MG63 (cell line): ENCODE measurements around the gene KRTAP5-4. TPM values are rescaled to one million over a fixed set of nuclear protein-coding genes. Genes with fewer than 3 reads are reported as not detected.
"Not testable (repeated sequence)": the region's sequence is repeated elsewhere in the genome, so short reads cannot be mapped to it uniquely, and the experiment has no call there.

Experiments used
- DNase-seq: peaks from one replicate; pipeline ENCODE4 v3.0.0-alpha.2; 2020
- H3K27me3 ChIP-seq: fragments of 250-450 bp; sonication (Bioruptor Pico); 2 replicates; pipeline ENCODE4 v1.5.1; 2020; ENCODE audit warnings: mild to moderate bottlenecking, moderate library complexity
- H3K36me3 ChIP-seq: fragments of 250-450 bp; sonication (Bioruptor Pico); 2 replicates; pipeline ENCODE4 v1.5.1; 2020; ENCODE audit warnings: mild to moderate bottlenecking, moderate library complexity
- H3K4me3 ChIP-seq: fragments of 250-450 bp; sonication (Bioruptor Pico); 2 replicates; pipeline ENCODE4 v1.5.1; 2020; ENCODE audit warnings: mild to moderate bottlenecking, moderate library complexity
- H3K9me3 ChIP-seq: fragments of 250-450 bp; sonication (Bioruptor Pico); 2 replicates; pipeline ENCODE4 v1.5.1; 2020; ENCODE audit warnings: mild to moderate bottlenecking, moderate library complexity
- total RNA-seq: library from RNA; depleted of rRNA; stranded (reverse); fragments of >200 nt; shearing (Covaris generic); gene quantifications from 2 replicates; pipeline ENCODE4 v1.2.3, GENCODE V29; 2014; ENCODE audit warnings: low replicate concordance; rRNA removed

Gene KRTAP5-4, protein sequence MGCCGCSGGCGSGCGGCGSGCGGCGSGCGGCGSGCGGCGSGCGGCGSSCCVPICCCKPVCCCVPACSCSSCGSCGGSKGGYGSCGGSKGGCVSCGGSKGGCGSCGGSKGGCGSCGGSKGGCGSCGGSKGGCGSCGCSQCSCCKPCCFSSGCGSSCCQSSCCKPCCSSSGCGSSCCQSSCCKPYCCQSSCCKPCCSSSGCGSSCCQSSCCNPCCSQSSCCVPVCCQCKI
- total RNA-seq: not detected in 2 replicates

DNA sequence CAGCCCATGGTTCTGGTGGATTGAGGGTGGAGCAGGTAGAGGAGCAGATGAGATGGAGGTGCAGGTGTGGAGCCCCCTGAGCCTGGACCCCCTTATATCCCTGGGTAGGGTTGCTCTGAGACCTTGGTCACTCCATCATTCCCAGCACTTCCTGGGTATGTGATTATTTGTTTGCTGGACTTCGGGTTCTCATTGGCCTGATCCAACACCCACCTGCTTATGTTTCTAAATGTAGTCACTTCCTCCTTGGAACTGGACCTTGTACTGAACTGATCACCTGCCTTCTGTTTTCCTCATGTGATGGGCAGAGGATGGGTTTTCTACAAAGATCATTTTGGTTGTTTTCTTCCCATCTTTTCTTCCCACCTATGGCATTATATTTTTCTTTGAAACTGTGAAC, at the start of gene KRTAP5-4:
Gene KRTAP5-4, minus strand, starts transcription at position 53 of the 400 bp plus-strand sequence. Its CDS starts 45 bp downstream, at position 8.
- Histone ChIP-seq H3K4me3 (no peak within 1 kb of the TSS), H3K9me3 (no peaks in the 10 kb centered on the region), H3K27me3 (peaks cover 9% of the 10 kb centered on the region; the same call in 1 of the 2 replicates), H3K36me3 (no peaks in the 10 kb centered on the region)
- DNase-seq: no peak

DNA sequence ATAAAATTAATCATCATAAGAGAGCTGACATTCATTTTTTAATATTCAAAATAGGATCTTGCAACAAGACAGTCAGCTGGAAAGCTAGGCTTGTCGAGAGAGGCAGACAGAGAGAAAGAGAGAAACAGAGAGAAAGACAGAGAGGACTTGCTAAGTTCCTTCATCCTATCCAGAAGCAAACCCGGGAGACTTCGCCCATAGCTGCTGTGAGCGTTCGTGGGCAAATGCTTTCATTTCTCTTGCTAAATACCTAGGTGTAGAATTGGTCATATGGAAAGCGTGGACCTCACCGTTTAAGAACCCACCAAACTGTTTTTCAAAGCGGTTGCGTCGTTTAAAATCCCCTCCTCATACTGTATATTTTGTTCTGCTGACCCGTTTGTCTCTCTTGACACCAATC, 49.7 kb upstream of the KRTAP5-4 start:
- Histone ChIP-seq H3K4me3 (no peak overlapping the region), H3K9me3 (no peaks in the 10 kb centered on the region), H3K27me3 (peaks cover 40% of the 10 kb centered on the region), H3K36me3 (no peaks in the 10 kb centered on the region)
- DNase-seq: no peak

DNA sequence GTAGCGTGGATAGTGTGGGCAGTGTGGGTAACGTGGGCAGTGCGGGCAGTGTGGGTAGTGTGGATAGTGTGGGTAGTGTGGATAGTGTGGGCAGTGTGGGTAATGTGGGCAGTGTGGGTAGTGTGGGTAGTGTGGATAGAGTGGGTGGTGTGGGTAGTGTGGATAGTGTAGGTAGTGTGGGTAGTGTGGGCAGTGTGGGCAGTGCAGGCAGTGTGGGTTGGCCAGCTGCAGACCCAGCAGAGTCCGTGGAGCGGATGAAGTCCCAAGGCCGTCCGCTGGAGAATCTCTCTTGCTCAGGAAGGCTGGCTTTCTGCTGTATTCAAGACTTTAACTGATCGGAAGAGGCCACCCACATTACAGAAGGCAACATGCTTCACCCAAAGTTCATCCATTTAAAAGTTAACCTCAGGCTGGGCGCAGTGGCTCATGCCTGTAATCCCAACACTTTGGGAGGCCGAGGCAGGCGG, 49.0 kb upstream of the KRTAP5-4 start:
- Histone ChIP-seq H3K27me3 (peaks cover 33% of the 10 kb centered on the region), H3K9me3 (no peaks in the 10 kb centered on the region), H3K36me3 (no peaks in the 10 kb centered on the region), H3K4me3 (no peak overlapping the region)
- no peak for DNase-seq

DNA sequence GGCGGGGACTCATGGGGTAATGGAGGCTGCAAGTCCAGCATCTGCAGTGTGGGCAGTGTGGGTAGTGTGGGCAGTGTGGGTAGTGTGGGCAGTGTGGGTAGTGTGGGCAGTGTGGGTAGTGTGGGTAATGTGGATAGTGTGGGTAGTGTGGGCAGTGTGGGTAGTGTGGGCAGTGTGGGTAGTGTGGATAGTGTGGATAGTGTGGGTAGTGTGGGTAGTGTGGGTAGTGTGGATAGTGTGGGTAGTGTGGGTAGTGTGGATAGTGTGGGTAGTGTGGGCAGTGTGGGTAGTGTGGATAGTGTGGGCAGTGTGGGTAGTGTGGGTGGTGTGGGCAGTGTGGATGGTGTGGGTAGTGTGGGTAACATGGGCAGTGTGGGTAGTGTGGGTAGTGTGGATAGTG, 48.5 kb upstream of the KRTAP5-4 start:
- not testable (repeated sequence) for H3K4me3 ChIP-seq, DNase-seq, H3K9me3 ChIP-seq, H3K36me3 ChIP-seq
- peaks cover 32% of the 10 kb centered on the region for H3K27me3 ChIP-seq

DNA sequence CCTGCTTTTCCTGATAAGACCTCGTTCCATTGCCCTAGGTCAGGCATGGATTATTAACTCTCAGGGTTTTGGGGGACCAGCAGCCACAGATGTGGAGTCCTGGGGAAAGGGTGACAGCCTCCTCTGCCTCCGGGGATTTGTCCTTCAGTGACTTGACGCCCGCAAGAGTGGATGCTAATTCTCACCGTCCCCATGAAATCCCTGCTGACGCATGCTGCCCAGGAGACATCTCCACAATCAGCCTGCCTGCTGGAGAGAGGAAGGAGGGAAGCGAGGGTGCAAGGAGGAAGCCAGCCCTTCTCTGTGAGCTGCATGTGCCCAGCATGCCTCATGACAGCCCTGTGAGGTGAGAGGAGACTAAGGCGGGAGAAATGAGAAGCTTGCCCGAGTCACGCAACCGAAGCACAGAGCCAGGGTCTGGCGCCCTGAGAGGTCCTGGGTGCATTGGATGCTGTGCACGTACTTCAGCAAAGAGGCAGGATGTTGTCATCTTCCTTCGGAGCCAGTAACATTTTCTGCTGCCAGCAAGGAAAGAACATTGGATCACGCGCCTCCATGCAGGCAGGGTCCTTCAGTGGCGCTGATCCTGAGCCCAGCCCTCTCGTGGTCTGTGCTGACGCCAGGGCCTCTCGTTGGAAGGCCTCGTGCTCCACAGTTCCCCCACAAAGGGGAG, 47.7 kb upstream of the KRTAP5-4 start:
- Histone ChIP-seq H3K27me3 (peaks cover 32% of the 10 kb centered on the region), H3K36me3 (no peaks in the 10 kb centered on the region), H3K4me3 (no peak overlapping the region), H3K9me3 (no peaks in the 10 kb centered on the region)
- peak; percentile 18 for DNase-seq

DNA sequence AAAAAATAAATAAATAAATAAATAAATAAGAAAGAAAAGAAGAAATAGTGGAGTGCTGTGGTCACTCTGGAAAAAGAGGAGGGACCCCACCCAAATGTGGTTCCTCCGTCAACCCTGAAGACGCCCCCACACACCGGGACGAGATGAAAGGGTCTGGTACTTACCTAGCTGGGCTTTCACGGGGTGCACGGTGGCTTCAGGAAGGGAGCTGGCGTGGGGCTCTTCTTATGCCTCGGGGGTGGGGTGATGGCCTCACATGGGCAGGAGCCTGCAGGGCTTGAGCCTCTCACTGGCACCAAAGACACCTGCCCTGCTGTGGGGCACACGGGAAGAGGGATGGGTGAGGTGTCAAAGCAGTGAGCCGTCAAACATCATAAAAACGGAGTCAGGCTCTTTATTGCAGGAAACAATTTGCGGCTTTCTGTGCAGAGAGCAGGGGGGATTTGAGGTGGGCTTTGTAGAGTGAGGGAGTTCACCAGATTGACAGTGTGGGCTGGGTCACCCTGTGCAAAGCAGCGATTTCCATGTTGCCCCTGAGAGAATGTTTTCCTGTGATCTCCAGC, 47.1 kb upstream of the KRTAP5-4 start:
- Histone ChIP-seq H3K27me3 (peaks cover 28% of the 10 kb centered on the region), H3K4me3 (no peak overlapping the region), H3K9me3 (no peaks in the 10 kb centered on the region), H3K36me3 (no peaks in the 10 kb centered on the region)
- no peak for DNase-seq

DNA sequence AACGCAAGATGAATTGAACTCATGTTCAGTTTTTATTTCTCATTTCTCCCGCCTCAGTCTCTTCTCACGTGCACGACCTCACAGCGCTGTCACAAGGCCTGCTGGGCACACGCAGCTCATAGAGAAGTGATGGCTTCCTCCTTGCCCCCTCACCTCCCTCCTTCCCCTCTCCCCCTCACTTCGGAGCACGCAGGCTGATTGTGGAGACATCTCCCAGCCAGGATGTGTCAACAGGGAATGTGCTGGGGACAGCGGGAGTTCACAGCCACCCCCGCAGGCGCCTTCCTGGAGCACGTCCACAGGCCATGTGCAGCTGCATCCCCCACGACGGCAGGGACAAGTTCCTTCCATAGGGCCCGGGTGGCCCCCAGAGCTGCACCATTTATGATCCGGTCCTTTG, 46.0 kb upstream of the KRTAP5-4 start:
- no peak for DNase-seq
- peaks cover 18% of the 10 kb centered on the region for H3K27me3 ChIP-seq
- no peaks in the 10 kb centered on the region for H3K36me3 ChIP-seq

DNA sequence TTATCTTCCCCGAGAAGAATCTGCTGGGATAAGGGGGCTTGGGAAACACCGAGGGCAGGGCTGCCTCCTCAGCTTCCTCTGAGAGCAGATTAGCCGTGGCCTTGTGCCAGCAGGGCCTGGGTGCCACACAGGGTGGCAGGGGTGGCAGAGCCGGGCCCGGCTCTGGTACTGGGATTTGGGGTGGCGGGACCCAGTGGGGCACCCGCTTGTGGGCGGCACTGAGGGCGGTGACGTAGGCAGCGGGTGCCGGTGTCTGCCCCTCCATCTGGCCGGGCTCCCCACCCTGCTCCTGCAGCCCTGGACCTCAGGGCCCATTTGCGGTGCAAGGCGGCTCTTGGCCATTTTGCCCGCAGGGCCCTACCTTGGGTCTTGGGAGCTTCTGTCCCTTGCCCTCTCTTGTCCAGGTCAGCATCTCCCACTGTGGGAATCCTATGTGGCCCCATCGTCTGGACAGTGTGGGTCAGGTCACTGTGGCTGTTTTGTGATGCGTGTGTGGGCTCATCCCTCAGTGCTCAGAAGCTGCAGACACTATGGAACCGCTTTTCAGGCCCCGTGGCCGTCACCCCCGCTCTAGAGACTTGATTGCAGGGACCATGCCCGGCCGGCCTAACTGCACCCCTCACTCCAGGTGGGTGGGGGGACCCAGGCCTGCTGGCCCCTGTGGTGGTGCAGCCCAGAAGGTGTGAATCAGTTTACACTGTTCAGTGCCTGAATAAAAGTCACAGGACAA, 45.3 kb upstream of the KRTAP5-4 start:
- no peaks in the 10 kb centered on the region for H3K36me3 ChIP-seq
- no peaks in the 10 kb centered on the region for H3K9me3 ChIP-seq
- DNase-seq: no peak
- H3K4me3 ChIP-seq: no peak overlapping the region
- H3K27me3 ChIP-seq: peaks cover 13% of the 10 kb centered on the region

More for the DNA sequence above, 46.0 kb upstream of the KRTAP5-4 start:
- Histone ChIP-seq H3K4me3 (no peak overlapping the region), H3K9me3 (no peaks in the 10 kb centered on the region)

DNA sequence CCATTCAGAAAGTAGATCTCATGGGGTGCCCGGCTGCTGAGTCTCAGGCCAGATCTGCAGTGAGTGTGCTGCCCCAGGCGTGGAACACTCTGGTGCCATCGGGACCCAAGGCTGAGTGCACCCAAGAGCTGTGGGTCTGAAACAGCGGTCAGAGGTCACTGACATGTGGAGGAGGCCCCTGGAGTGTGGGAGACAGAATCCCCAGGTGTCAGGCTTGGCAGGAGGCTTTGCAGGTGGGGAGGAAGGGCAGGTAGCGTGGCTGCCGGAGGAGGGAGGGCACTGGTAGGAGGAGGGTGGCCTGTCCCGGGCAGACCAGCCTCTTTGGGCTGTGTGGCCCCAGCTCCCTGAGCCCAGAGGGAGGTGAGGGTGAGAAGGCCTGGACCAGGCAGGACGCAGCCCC, 43.4 kb upstream of the KRTAP5-4 start:
- Histone ChIP-seq H3K27me3 (peaks cover 11% of the 10 kb centered on the region; the same call in 1 of the 2 replicates), H3K4me3 (no peak overlapping the region), H3K36me3 (no peaks in the 10 kb centered on the region), H3K9me3 (no peaks in the 10 kb centered on the region)
- no peak for DNase-seq

DNA sequence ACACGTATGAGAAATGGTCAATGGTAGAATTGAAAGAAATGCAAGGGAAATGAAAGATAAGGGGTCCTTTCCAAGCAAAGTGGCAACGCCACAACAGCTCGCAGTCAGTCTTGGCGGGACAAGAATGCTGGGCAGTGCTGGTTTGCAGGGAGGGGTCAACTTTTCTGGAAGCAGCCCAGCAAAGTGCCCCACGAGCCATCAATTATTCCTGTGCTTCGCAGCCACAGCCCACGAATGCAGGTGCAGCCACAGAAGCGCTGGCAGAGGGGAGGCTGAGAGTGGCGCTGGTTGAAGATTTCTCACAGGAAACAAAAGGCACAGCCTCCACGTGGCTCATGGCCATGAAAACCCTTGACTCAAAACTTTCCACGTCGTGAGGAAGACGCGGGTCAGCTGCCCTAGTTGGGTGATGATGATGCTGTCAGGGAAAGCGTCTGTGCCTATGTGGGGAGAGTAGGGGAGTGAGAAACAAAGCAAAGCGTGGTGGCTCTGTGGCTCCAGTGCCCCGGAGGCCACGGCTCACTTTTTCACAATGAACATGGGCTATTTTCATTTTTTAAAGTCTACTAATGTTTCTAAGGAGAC, 40.9 kb upstream of the KRTAP5-4 start:
- not testable (repeated sequence) for H3K4me3 ChIP-seq, H3K27me3 ChIP-seq, H3K36me3 ChIP-seq, H3K9me3 ChIP-seq, DNase-seq

DNA sequence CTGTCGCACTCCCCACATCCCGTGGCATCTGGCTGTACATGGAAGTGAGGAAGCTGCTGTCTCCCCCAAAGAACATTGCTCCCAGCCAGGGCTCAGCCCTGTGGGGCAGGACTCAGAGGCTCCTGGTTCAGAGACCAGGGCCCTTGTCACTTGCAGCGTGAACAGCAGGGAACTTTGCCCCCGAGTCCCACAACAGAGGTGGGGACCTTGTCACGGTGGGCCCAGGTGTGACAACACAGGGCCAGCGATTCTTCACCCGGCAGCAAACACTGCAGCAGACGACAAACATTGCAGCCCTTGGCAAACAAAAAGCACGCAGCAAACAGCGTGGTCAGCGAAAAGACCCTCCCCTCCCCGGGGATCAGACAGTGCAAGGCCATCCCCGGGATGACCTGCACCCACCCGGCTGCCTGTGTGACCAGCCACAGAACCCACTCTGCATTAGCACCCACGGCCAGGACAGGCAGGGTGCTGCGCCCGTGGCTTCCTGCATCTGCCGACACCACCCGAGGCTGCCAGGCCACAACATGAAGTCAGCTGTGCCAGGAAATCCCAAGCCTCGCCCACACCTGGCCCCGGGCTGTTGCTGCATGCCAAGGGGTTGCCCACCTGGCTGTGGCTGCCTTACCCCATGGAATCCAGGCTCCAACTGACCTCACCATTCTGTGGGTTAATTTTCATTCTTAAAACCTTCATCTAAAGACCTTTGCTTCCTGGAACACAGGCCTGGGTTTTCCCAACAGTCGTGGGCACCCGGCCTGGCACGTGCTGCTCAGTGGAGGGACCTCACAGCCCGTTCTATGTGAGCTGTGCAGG, 39.7 kb upstream of the KRTAP5-4 start:
- H3K36me3 ChIP-seq, H3K4me3 ChIP-seq, H3K27me3 ChIP-seq, H3K9me3 ChIP-seq, DNase-seq: not testable (repeated sequence)

DNA sequence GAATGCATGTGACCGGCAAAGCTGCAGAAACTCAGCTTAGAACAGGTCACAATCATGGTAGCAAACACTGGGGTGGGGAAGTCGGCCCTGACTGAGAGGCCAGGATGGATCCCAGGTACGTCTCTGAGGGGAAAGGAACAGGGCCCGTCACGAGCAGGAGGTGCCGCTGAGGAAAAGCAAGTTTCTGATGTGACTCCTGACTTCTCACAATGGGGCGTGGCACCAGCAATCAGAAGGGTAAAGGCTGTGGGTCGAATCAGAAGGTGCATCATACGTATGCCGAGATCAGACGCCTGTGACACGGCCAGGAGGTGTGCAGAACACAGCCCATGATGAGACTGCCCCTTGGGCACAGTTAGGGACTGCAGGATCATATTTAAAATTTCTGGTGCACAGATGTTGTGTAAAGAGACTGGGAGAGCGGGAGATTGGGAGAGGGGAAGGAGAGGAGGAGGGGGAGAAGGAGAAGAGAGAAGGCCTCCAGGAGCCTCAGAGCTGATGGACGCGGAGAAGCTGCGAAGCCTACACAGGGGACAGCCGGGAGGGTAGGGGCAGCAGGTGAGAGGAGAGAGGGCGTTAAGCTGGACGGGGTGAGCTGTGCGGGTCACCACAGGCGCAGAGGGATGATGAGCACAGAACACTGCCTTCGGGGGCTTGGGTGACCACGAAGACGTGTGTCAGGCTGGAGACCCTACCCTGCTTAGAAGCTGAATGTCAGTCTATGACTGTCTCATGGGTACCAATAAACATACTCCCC, 38.4 kb upstream of the KRTAP5-4 start:
- no peaks in the 10 kb centered on the region for H3K9me3 ChIP-seq
- DNase-seq: no peak

DNA sequence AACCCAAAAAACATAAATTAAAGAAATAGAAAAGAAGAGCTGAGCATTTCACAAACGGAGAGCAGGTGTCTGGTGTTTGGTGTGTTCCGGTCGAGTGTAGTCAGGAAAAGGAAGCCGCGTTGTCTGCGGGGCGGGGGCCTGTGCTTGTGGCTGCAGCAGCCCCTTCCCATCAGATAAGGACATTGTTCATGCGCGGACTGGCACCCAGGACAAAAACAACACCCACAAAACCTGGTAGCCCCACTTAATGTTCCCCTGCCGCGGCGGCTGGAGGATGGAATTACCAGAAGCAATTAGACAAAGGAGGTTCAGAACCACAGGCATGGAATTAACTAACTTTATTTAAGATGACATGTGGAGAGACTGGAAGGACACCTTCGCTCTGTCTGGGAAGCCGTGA, 37.6 kb upstream of the KRTAP5-4 start:
- no peak for DNase-seq
- no peaks in the 10 kb centered on the region for H3K36me3 ChIP-seq
- no peaks in the 10 kb centered on the region for H3K9me3 ChIP-seq
- H3K4me3 ChIP-seq: no peak overlapping the region
- no peaks in the 10 kb centered on the region for H3K27me3 ChIP-seq

More for the DNA sequence above, 38.4 kb upstream of the KRTAP5-4 start:
- Histone ChIP-seq H3K36me3 (no peaks in the 10 kb centered on the region), H3K27me3 (no peaks in the 10 kb centered on the region), H3K4me3 (no peak overlapping the region)

DNA sequence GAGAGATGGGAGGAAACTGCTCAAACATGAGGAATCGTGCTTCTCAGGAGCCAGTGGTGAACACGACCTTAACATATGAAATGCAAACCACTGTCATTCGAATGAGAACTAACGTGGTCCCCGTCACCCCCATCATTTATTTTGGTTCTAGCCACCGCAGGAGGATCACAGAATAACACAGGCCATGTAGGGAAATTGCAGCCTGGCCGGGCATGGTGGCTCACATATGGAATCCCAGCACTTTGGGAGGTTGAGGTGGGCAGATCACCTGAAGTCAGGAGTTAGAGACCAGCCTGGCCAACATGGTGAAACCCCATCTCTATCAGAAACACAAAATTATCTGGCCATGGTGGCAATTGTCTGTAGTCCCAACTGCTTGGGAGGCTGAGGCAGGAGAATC, 34.7 kb upstream of the KRTAP5-4 start:
- no peak overlapping the region for H3K4me3 ChIP-seq
- no peaks in the 10 kb centered on the region for H3K36me3 ChIP-seq
- H3K9me3 ChIP-seq: no peaks in the 10 kb centered on the region
- DNase-seq: no peak
- no peaks in the 10 kb centered on the region for H3K27me3 ChIP-seq

DNA sequence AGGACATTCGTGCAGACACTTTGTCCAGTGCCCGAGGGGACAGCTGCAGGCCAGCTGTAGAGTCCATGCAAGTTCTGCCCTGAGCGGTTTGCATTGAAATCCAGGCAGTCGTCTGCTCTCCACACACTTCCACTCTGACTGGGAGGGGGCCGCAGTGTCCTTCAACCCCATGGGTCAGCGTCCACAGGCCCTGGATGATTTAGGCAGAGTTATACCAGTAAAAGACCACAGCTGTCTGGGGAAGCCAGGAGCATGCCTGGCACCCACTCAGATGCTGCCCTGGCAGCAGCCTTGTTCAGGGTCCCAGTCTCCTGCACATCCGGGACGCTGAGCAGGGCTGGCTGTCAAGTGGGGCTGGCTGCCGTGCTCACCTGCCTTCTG, 34.1 kb upstream of the KRTAP5-4 start:
- no peak for DNase-seq
- Histone ChIP-seq H3K9me3 (no peaks in the 10 kb centered on the region), H3K4me3 (no peak overlapping the region), H3K27me3 (no peaks in the 10 kb centered on the region), H3K36me3 (no peaks in the 10 kb centered on the region)
